Erythroblast (primary cell): Measurements from ENCODE around the gene TMEM106A.
"Not testable (repeated sequence)": the region's sequence is repeated elsewhere in the genome, so short reads cannot be mapped to it uniquely, and the experiment has no call there.

ENCODE experiments used
- DNase-seq, 2 experiments: peaks; one replicate each; lab custom pipeline; 2025; lab: John Stamatoyannopoulos, UW
- GATA1 ChIP-seq: IDR thresholded peaks from 2 replicates; pipeline ENCODE4 v1.6.1; 2011; ENCODE audit warnings: low read depth, mild to moderate bottlenecking, control low read depth, low read length, moderate library complexity
- POLR2A ChIP-seq: IDR thresholded peaks from 2 replicates; pipeline ENCODE4 v1.6.1; 2011; ENCODE audit warnings: mild to moderate bottlenecking, low read length

TMEM106A gene

DNA sequence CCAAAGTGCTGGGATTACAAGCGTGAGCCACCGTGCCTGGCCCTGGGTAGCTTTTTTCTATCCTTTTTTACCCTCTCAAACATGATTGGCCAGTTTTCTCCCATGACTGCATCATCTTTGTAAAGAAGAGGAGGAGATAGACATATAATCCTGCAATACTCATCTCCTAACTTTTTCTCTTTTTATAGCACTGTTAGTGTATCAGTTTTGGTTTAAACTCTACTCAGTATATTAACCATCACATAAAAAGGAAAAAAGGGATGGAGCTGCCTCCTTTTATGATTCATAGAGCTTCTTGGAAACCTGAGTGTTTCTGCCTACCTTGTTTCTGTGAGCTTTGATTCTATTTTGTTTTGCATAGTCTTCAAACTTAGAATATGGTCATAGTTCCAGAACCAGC lies 12.0 kb upstream of the TMEM106A start:
- no peak for DNase-seq

DNA sequence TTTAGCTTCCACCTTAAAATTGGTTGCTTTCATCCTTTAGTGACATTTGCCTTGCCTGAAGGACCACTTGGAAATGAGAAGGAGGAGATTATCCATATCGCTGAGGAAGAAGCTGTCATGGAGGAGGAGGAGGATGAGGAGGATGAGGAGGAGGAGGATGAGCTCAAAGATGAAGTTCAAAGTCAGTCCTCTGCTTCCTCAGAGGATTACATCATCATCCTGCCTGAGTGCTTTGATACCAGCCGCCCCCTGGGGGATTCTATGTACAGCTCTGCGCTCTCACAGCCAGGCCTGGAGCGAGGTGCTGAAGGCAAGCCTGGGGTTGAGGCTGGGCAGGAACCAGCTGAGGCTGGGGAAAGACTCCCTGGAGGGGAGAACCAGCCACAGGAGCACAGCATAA lies 11.5 kb upstream of the TMEM106A start:
- no peak for TF ChIP-seq GATA1
- no peak for TF ChIP-seq POLR2A
- DNase-seq, result no peak

More for the DNA sequence above, 12.0 kb upstream of the TMEM106A start:
- no peak for TF ChIP-seq GATA1
- no peak for TF ChIP-seq POLR2A

- DNase-seq, result not testable (repeated sequence)
Measured at GRCh38 chr17:43203013-43203412, 8.7 kb upstream of the TMEM106A start.

DNA sequence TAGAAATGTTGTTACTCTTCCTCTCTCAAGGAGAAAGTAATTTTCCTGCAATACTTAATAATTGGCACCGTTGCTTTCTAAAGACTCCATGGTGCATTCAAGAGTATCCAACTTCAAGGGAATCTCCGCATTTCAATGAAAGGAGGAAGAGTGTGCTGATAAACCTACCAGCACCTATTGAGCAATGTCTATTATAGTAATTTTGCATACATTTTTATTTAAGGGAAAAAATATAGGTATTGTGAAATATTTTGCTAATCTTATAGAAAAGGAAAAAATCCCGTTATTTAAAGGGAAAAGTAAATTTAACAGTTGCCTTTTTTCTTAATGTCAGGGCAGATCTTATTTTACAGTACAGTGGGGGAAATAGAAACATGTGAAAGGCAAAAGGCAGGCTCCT lies 1.1 kb upstream of the TMEM106A start:
- no peak for DNase-seq
- TF ChIP-seq POLR2A, result no peak
- TF ChIP-seq GATA1, result no peak

GRCh38 chr17:43211123-43211479 lies 574 bp upstream of the TMEM106A start:
- DNase-seq, result no peak

GRCh38 chr17:43212641-43213490 lies 1.2 kb downstream of the TMEM106A start:
- TF ChIP-seq GATA1 (no peak), POLR2A (no peak)
- DNase-seq, result peak in 1 of 2 experiments; percentile 24

More at GRCh38 chr17:43211123-43211479, 574 bp upstream of the TMEM106A start:
- TF ChIP-seq POLR2A (no peak), GATA1 (no peak)

GRCh38 chr17:43213545-43213944 lies 1.9 kb downstream of the TMEM106A start:
- no peak for DNase-seq
- TF ChIP-seq POLR2A (no peak), GATA1 (no peak)

DNA sequence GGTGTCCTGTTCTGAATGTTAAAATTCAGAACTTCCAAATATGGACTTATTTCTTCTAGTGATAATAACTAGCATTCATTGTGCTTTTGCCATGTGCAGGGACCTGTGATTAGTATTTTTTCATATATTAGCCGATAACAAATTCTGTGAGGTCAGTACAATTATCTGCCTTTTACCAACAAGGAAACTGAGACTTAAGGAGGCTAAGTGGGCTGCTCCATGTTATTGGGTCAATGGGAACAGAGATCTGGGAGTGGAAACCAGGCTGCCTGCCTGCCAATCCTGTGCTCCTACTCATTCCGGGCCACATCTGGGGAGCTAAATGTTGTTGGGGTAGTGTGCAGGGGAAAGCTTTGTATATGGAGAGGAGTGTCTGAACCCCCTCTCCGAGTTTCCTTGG lies 3.7 kb downstream of the TMEM106A start:
- TF ChIP-seq GATA1 (no peak), POLR2A (no peak)
- no peak for DNase-seq

GRCh38 chr17:43216369-43216761 lies 4.7 kb downstream of the TMEM106A start:
- DNase-seq, result no peak
- TF ChIP-seq POLR2A (no peak), GATA1 (no peak)

DNA sequence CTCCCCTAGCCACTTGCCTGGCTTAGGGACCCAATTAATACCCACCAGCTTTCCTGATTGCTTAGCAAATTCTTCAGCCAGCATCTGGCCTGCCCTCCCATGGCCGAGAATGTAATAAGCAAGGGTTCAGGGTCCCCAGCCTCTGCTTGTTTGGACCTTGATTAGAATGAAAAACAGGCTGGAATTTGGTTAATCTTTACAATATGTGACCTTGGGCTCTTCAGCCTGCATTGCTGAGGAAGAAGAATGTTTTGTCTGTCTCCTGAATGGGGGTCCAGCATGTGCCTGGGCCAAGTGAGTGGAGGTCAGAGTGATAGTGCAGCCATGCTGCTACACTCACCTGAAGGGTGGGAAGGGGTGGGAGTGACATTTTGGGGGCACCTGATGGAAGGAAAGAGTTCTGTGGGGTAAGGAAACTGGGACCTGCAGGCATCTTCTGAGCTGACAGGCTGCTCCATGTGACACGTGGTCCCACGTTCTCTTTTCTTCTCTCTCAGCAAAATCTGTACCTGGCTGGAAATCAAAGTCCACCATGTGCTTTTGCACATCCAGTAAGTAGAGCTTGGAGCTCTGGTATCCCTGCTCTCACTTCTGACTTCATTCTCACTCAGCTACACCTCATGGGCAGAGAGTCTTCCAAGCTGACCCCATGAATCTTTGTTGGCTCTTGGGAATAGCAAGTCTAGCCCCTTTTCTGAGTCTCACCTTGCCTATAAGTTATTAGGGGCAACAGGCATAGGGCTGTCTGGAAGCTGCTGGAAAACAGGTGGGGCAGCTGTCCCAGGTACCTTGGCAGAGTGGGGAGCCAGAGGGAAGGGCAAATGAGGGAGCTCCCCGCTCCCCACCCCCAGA lies 5.3 kb downstream of the TMEM106A start:
- TF ChIP-seq GATA1 (no peak), POLR2A (no peak)
- no peak for DNase-seq

DNA sequence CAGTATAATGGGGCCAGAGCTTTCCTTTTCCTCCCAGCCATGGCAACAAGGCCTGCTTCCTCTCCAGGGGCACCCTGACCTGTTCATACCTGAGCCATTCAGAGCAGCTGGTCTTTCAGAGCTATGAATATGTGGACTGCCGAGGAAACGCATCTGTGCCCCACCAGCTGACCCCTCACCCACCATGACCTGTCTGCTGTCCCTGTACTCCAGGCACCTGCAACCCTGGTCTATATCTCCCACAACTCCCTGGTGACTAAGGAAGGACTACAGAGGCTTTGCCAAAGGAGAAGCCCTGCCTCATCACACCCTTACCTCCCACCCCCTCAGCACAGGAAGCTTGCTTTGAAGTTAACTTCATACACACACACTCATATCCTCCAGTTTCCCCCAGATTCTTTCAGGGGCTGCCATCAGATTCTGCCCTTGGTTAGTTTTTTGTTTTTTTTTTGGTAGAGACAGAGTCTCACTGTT lies 6.0 kb downstream of the TMEM106A start:
- no peak for TF ChIP-seq POLR2A
- no peak for TF ChIP-seq GATA1
- no peak for DNase-seq

DNA sequence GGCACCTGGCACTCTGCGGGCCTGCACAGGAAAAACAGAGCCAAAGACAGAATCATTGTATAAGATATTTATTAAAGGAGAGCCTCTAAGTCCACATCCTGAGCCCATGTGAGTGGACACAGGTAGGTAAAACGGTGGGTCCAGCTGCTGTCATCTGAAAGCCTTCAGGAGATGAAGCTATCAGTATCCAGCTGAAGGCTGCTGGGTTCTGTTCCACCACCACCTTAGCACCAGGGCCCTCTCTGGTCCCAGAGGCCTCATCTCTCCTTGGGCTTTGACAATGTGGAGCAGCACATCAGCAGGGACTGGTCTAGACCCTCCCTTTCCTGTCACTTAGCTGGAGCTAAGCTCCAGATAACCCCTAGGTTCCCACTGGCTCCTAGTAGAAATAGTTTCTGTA lies 7.3 kb downstream of the TMEM106A start:
- TF ChIP-seq POLR2A, result no peak
- TF ChIP-seq GATA1, result no peak
- no peak for DNase-seq

- no peak for DNase-seq
- TF ChIP-seq GATA1 (no peak), POLR2A (no peak)
Measured at GRCh38 chr17:43219746-43220380, 8.2 kb downstream of the TMEM106A start.
